ENCODE data around the gene OR8B8.
"Not testable (repeated sequence)": the region's sequence is repeated elsewhere in the genome, so short reads cannot be mapped to it uniquely, and the experiment has no call there.

OR8B8 gene

GRCh38 chr11:124442442-124442841 is 3.1 kb downstream of the OR8B8 start:
- DNase-seq (ENCODE audit: low spot score) = no peak
- FAIRE-seq = no peak

GRCh38 chr11:124441519-124441918 is 4.0 kb downstream of the OR8B8 start:
- FAIRE-seq (no peak), DNase-seq (ENCODE audit: low spot score) (no peak)

GRCh38 chr11:124441081-124441480 is 4.4 kb downstream of the OR8B8 start:
- FAIRE-seq (no peak), DNase-seq (ENCODE audit: low spot score) (no peak)

- DNase-seq (ENCODE audit: low spot score) (no peak), FAIRE-seq (no peak)
Measured at GRCh38 chr11:124440608-124441007, 4.9 kb downstream of the OR8B8 start.

GRCh38 chr11:124434699-124435098 is 10.8 kb downstream of the OR8B8 start:
- no peak for FAIRE-seq
- no peak for DNase-seq (ENCODE audit: low spot score)

- DNase-seq (ENCODE audit: low spot score) (no peak), FAIRE-seq (no peak)
Measured at GRCh38 chr11:124429599-124429998, 15.9 kb downstream of the OR8B8 start.

GRCh38 chr11:124424384-124424921 is 21.0 kb downstream of the OR8B8 start, which contains the start of gene OR8B4:
TSS of gene OR8B4 (minus strand) at chr11:124424871. CDS start at chr11:124424871, 0 bp downstream.
- no peak for FAIRE-seq
- DNase-seq (ENCODE audit: low spot score) = no peak

GRCh38 chr11:124421043-124421442 is 24.5 kb downstream of the OR8B8 start:
- DNase-seq (ENCODE audit: low spot score) (no peak), FAIRE-seq (no peak)

- FAIRE-seq = peak; percentile 21
- DNase-seq (ENCODE audit: low spot score) = peak; percentile 11
Measured at GRCh38 chr11:124415356-124415923, 30.1 kb downstream of the OR8B8 start.

GRCh38 chr11:124409906-124410305 is 35.6 kb downstream of the OR8B8 start:
- no peak for FAIRE-seq
- no peak for DNase-seq (ENCODE audit: low spot score)

GRCh38 chr11:124405581-124405980 is 39.9 kb downstream of the OR8B8 start:
- no peak for DNase-seq (ENCODE audit: low spot score)
- FAIRE-seq = no peak

- DNase-seq (ENCODE audit: low spot score); FAIRE-seq: not testable (repeated sequence)
Measured at GRCh38 chr11:124403186-124403585, 42.3 kb downstream of the OR8B8 start.

GRCh38 chr11:124402326-124402922 is 43.1 kb downstream of the OR8B8 start:
- DNase-seq (ENCODE audit: low spot score) (peak; percentile 34), FAIRE-seq (no peak)

GRCh38 chr11:124398924-124399323 is 46.6 kb downstream of the OR8B8 start, which contains the start of gene OR8B3:
TSS of gene OR8B3 (minus strand) at chr11:124399024. CDS start at chr11:124397351, 1,673 bp downstream.
- FAIRE-seq = no peak
- DNase-seq (ENCODE audit: low spot score) = no peak

- DNase-seq (ENCODE audit: low spot score); FAIRE-seq: not testable (repeated sequence)
Measured at GRCh38 chr11:124396847-124397246, 48.6 kb downstream of the OR8B8 start.

GRCh38 chr11:124394408-124394807 is 51.1 kb downstream of the OR8B8 start:
- DNase-seq (ENCODE audit: low spot score) (no peak), FAIRE-seq (no peak)

Measured in RCC 7860 (cell line).